ENCODE results near the gene ANGEL1.

DNA sequence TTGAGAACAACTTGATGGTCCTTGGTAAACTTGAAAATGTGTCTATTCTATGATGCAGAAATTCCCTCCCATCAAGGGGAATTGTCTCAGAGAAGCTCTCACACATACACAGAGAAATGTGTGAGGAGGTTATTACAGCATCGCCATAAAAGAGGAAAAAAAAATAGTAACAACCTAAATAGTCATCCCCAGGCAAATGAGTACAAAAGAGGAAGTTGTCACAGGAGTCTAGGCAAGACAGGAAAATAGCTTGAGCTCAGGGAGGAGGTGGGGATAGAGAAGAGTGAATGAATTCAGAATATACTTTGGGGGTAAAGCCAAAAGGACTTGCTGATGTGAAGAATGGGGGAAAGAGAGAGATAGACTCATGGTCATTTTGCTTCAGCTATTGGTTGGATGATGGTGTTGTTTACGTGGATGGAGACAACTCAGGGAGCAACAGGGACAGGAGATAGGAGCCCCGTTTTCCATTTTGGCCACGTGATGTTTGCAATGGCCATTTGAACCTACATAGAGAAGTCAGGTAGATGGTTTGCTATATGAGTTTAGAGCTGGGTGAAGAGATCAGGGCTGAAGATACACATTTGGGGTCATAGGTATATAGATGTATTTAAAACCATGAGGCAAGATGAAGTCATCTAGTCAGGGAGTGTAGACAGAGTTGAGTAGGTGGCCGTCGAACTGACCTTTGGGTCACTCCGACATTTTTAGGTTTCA is 33.8 kb upstream of the ANGEL1 start:
- TF ChIP-seq CTCF (conservative IDR thresholded peaks at IDR 0.05; ENCODE audit: low read length) (no peak), EZH2phosphoT487 (IDR thresholded peaks at IDR 0.05; ENCODE audit: borderline replicate concordance, low read depth, low read length) (no peak)

All from OCI-LY7 (cell line).